Measurements from ENCODE around the gene TBK1. TPM values are rescaled to one million over a fixed set of nuclear protein-coding genes. Genes with fewer than 3 reads are reported as not detected.

The TBK1 gene
- total and polyA plus RNA-seq, 9 of the 15 experiments (the other 6 are each of a cell fraction or from before 2014, with no cell fraction given) = 20.4 to 42.0 (median 27.8) TPM

DNA sequence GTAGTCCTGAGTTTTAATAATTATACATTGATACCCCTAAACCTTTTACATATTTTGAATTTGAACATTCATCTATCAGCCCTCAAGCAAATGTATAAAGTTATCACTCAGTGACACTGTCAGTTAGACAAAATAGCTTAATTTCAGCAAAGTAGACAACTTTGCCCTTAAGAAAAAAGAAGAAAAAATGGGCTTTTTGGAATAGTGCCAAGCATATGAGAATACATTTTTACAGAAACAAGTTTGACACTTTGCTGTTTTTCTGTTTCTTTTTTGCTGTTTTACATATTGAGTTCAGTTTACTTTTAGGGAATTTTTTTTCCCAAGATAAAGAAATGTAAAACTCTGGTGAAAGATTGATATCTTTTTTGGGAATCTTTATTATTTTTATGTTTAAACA is 14.3 kb downstream of the TBK1 start (continued):
- TF ChIP-seq, protein P1, sequence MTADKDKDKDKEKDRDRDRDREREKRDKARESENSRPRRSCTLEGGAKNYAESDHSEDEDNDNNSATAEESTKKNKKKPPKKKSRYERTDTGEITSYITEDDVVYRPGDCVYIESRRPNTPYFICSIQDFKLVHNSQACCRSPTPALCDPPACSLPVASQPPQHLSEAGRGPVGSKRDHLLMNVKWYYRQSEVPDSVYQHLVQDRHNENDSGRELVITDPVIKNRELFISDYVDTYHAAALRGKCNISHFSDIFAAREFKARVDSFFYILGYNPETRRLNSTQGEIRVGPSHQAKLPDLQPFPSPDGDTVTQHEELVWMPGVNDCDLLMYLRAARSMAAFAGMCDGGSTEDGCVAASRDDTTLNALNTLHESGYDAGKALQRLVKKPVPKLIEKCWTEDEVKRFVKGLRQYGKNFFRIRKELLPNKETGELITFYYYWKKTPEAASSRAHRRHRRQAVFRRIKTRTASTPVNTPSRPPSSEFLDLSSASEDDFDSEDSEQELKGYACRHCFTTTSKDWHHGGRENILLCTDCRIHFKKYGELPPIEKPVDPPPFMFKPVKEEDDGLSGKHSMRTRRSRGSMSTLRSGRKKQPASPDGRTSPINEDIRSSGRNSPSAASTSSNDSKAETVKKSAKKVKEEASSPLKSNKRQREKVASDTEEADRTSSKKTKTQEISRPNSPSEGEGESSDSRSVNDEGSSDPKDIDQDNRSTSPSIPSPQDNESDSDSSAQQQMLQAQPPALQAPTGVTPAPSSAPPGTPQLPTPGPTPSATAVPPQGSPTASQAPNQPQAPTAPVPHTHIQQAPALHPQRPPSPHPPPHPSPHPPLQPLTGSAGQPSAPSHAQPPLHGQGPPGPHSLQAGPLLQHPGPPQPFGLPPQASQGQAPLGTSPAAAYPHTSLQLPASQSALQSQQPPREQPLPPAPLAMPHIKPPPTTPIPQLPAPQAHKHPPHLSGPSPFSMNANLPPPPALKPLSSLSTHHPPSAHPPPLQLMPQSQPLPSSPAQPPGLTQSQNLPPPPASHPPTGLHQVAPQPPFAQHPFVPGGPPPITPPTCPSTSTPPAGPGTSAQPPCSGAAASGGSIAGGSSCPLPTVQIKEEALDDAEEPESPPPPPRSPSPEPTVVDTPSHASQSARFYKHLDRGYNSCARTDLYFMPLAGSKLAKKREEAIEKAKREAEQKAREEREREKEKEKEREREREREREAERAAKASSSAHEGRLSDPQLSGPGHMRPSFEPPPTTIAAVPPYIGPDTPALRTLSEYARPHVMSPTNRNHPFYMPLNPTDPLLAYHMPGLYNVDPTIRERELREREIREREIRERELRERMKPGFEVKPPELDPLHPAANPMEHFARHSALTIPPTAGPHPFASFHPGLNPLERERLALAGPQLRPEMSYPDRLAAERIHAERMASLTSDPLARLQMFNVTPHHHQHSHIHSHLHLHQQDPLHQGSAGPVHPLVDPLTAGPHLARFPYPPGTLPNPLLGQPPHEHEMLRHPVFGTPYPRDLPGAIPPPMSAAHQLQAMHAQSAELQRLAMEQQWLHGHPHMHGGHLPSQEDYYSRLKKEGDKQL (CRISPR knock-in tag; IDR thresholded peaks at IDR 0.05; ENCODE audit: borderline replicate concordance) = no peak

DNA sequence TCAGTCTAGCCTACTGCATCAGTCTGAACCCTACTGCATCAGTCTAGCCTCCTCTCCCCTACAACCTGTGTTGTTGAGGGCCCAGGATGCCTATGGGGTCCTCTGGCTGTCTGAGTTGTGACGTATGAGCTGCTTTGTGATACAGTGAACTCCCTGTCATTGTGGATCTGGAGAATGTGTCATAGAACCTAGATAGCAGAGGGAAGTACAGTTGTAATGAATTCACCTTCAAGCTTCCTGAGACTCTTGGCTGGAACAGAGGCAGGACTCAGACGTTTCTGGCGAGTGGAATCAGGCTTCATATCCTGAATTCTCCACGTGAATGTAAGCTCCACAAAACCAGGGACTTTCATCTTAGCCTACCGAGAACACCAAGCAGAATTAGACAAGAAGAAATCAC is 17.0 kb downstream of the TBK1 start:
- in situ Hi-C loops (cut with MboI) (no loop called here), intact Hi-C loops (cut with micrococcal nuclease) (no loop called here)
- ChIA-PET CTCF (ENCODE audit: low intra/inter-chr PET ratio) (no interaction called here), POLR2A (interaction anchor here (0.6 to 1.9 kb wide), 4 partner anchors 15 to 169 kb away, joined by 3 to 5 read pairs (median 4); no protein-coding TSS in a partner anchor)
- Histone ChIP-seq H3K4me3 (no peak overlapping the region), H3K27ac (ENCODE audit: extremely low read depth, low read depth, low read length) (no peak overlapping the region; the same call in 2 of the 3 replicates), H3K9ac (ENCODE audit: insufficient read depth in 1 of 2, low read depth in 2 of 2, low read length in 2 of 2) (no peak overlapping the region), H3K79me2 (ENCODE audit: control insufficient read depth, insufficient read depth, low read length) (no peaks in the 10 kb centered on the region), H3K27me3 (ENCODE audit: control insufficient read depth in 2 of 2, insufficient read depth in 2 of 2, low read length in 2 of 2) (no peaks in the 10 kb centered on the region), H3K36me3 (ENCODE audit: control insufficient read depth, insufficient read depth, low read length) (peaks cover 82% of the 10 kb centered on the region), H3K4me1 (replicated peaks in 1 of 2; ENCODE audit: control insufficient read depth in 2 of 2, insufficient read depth in 2 of 2, low read length in 2 of 2) (no peaks in the 10 kb centered on the region), H3K4me2 (ENCODE audit: insufficient read depth, low read length) (no peak overlapping the region), H3K9me1 (ENCODE audit: control insufficient read depth, insufficient read depth, low read length) (no peaks in the 10 kb centered on the region), H2AFZ (ENCODE audit: low read depth, low read length) (no peak overlapping the region), H3K9me3 (replicated peaks; ENCODE audit: control insufficient read depth, insufficient read depth, low read depth, low read length) (no peaks in the 10 kb centered on the region), H4K20me1 (replicated peaks; ENCODE audit: control insufficient read depth, insufficient read depth, low read length) (no peaks in the 10 kb centered on the region)
- BruUV-seq (replicated peaks) = no TSS peak
- 56% methylated on average over 5 of the region's 5 CpGs for whole genome bisulfite sequencing (ENCODE audit: insufficient coverage, low coverage, missing lambda C conversion rate)
- DNase-seq (ENCODE audit: extremely low read depth in 1 of 4, low spot score in 3 of 4) (no peak), FAIRE-seq (no peak), ATAC-seq (no peak; the same call in 1 of the 3 replicates)
- no peak for TF ChIP-seq TAF15 (IDR thresholded peaks at IDR 0.05; ENCODE audit: low read depth, low read length)
- TF ChIP-seq SMAD2 (IDR thresholded peaks at IDR 0.05; ENCODE audit: low read depth, low read length) = no peak
- TF ChIP-seq ZNF507 (tag; conservative IDR thresholded peaks at IDR 0.05) = no peak
- no peak for TF ChIP-seq FOXK2 (conservative IDR thresholded peaks at IDR 0.05 in 1 of 2, IDR thresholded peaks at IDR 0.05 in 1 of 2; ENCODE audit: low read depth in 2 of 2)
- no peak for TF ChIP-seq FOXP1 (CRISPR knock-in tag; IDR thresholded peaks at IDR 0.05)
- TF ChIP-seq, protein P2, sequence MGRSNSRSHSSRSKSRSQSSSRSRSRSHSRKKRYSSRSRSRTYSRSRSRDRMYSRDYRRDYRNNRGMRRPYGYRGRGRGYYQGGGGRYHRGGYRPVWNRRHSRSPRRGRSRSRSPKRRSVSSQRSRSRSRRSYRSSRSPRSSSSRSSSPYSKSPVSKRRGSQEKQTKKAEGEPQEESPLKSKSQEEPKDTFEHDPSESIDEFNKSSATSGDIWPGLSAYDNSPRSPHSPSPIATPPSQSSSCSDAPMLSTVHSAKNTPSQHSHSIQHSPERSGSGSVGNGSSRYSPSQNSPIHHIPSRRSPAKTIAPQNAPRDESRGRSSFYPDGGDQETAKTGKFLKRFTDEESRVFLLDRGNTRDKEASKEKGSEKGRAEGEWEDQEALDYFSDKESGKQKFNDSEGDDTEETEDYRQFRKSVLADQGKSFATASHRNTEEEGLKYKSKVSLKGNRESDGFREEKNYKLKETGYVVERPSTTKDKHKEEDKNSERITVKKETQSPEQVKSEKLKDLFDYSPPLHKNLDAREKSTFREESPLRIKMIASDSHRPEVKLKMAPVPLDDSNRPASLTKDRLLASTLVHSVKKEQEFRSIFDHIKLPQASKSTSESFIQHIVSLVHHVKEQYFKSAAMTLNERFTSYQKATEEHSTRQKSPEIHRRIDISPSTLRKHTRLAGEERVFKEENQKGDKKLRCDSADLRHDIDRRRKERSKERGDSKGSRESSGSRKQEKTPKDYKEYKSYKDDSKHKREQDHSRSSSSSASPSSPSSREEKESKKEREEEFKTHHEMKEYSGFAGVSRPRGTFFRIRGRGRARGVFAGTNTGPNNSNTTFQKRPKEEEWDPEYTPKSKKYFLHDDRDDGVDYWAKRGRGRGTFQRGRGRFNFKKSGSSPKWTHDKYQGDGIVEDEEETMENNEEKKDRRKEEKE (IDR thresholded peaks at IDR 0.05; ENCODE audit: borderline replicate concordance in 1 of 2, control insufficient read depth in 1 of 2, low read depth in 2 of 2, low read length in 1 of 2) = no peak
- no peak for TF ChIP-seq ZNF134 (CRISPR knock-in tag; conservative IDR thresholded peaks at IDR 0.05)
- TF ChIP-seq SP2 (IDR thresholded peaks at IDR 0.05; ENCODE audit: extremely low read depth, low read depth, low read length, poor library complexity, severe bottlenecking) = no peak
- no peak for TF ChIP-seq POLR2A (conservative IDR thresholded peaks at IDR 0.05)
- TF ChIP-seq SIX5 (IDR thresholded peaks at IDR 0.05; ENCODE audit: borderline replicate concordance in 1 of 2, insufficient read depth in 1 of 2, low read depth in 1 of 2, low read length in 2 of 2) = no peak
- TF ChIP-seq NCOR1 (IDR thresholded peaks at IDR 0.05) = no peak
- no peak for TF ChIP-seq ZNF324 (CRISPR knock-in tag; IDR thresholded peaks at IDR 0.05)
